Measurements from ENCODE around the gene PSMB11. TPM values are rescaled to one million over a fixed set of nuclear protein-coding genes. Genes with fewer than 3 reads are reported as not detected.
A peak's percentile ranks its signal among the peaks of the same experiment; 100 is the strongest.

The PSMB11 gene
- total RNA-seq, 1 donor: not detected

DNA sequence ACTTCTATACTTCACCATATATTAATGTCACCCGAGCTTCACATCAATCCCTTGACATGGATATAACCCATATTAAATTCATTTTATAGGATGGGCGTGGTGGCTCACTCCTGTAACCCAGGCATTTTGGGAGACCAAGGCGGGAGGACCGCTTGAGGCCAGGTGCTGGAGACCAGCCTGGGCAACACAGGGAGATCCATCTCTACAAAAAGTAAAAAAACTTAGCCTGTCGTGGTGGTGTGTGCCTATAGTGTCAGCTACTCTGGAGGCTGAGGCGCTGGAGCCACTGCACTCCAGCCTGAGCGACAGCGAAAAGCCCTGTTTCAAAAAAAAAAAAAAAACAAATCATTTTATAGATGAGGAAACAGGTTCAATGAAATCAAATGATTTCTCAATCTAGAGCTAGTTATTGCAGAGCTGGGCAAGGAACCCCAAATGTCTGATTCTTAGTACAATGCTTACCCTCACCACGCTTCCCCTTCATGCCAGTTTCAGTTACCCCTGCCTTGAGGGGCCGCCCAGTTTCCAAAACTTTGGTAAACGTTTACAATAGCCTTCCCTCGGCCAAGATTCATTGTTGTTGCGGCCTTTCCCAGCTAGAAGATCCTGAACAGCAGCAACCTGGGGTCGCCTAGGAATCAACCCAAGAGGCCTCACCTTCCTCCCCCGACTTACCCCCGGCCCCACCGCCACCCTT is 8.1 kb upstream of the PSMB11 start:
- H3K4me3 ChIP-seq (ENCODE audit: insufficient read depth, low read length): peak overlapping the region; percentile 94
- DNase-seq (ENCODE audit: insufficient read length, low spot score, missing footprints): peak; percentile 65
- peaks cover 41% of the 10 kb centered on the region for H3K79me2 ChIP-seq (ENCODE audit: insufficient read depth, low read length)

DNA sequence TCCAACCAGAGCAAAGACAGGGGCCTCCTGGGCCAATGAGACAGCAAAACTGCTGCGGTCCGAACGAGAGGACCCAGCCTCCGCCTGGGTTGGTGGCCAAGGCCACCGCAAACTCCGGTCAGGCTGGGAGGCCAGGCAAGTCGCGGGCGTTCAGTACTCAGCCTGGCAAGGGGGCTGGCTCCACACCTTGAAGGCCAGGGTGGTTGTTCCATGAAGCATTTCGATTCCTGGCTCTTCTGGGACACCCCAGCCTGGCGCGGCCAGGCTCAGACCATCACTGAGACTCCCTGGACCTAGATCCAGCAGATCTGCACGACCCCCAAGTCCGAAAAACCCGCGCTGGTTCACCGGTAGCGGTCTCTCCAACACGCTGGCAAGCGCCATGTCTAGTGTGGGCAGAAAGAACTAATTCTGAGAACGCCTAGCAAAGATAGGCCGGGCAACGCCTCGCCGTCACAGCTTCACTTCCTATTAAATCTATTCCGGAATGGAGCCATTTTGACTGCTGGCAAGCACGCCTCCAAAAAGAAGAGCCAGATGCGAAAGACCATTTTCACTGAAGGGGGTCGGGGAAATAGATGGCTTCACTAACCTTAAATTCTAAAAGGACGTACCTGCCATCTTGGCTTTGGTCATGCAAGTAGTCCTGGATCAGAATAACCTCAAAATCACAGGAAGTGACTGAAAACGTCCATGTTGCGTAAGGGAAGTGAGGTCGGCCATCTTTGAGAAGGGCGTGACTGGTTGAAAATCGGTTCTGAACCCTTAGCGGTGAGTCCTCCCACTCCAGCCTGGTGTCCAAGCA is 7.3 kb upstream of the PSMB11 start, which contains the start of gene PSMB5:
PSMB5 (minus strand) TSS at position 403 of the 805 bp plus-strand sequence; CDS start at position 384, 19 bp downstream.
- H3K79me2 ChIP-seq (ENCODE audit: insufficient read depth, low read length): peaks cover 36% of the 10 kb centered on the region
- DNase-seq (ENCODE audit: insufficient read length, low spot score, missing footprints): peak; percentile 96
- peaks cover 21% of the 10 kb centered on the region for H3K4me1 ChIP-seq (ENCODE audit: insufficient read depth, low read length)
- H4K20me1 ChIP-seq (ENCODE audit: insufficient read depth, low read length): peaks cover 3% of the 10 kb centered on the region
- H3K27ac ChIP-seq (ENCODE audit: low read depth, low read length): peak within 1 kb of the TSS; percentile 86
- TF ChIP-seq, protein P1, sequence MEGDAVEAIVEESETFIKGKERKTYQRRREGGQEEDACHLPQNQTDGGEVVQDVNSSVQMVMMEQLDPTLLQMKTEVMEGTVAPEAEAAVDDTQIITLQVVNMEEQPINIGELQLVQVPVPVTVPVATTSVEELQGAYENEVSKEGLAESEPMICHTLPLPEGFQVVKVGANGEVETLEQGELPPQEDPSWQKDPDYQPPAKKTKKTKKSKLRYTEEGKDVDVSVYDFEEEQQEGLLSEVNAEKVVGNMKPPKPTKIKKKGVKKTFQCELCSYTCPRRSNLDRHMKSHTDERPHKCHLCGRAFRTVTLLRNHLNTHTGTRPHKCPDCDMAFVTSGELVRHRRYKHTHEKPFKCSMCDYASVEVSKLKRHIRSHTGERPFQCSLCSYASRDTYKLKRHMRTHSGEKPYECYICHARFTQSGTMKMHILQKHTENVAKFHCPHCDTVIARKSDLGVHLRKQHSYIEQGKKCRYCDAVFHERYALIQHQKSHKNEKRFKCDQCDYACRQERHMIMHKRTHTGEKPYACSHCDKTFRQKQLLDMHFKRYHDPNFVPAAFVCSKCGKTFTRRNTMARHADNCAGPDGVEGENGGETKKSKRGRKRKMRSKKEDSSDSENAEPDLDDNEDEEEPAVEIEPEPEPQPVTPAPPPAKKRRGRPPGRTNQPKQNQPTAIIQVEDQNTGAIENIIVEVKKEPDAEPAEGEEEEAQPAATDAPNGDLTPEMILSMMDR (IDR thresholded peaks at IDR 0.05; ENCODE audit: extremely low read depth, low read depth, low read length): no peak
- H3K36me3 ChIP-seq (ENCODE audit: insufficient read depth, low read length): peaks cover 21% of the 10 kb centered on the region
- no peaks in the 10 kb centered on the region for H3K27me3 ChIP-seq (ENCODE audit: insufficient read depth, low read length)
- H3K4me3 ChIP-seq (ENCODE audit: insufficient read depth, low read length): peak within 1 kb of the TSS; percentile 94
- H2AFZ ChIP-seq (ENCODE audit: low read length): peak within 1 kb of the TSS; percentile 83
- peak within 1 kb of the TSS; percentile 79 for H3K4me2 ChIP-seq (ENCODE audit: insufficient read depth, low read length)
- no peaks in the 10 kb centered on the region for H3K9me3 ChIP-seq (ENCODE audit: low read depth, low read length)

More for the DNA sequence above, 8.1 kb upstream of the PSMB11 start:
- Histone ChIP-seq H4K20me1 (ENCODE audit: insufficient read depth, low read length) (peaks cover 6% of the 10 kb centered on the region), H2AFZ (ENCODE audit: low read length) (peak overlapping the region; percentile 83), H3K36me3 (ENCODE audit: insufficient read depth, low read length) (peaks cover 24% of the 10 kb centered on the region), H3K27ac (ENCODE audit: low read depth, low read length) (peak overlapping the region; percentile 86), H3K4me2 (ENCODE audit: insufficient read depth, low read length) (peak overlapping the region; percentile 79), H3K4me1 (ENCODE audit: insufficient read depth, low read length) (peaks cover 25% of the 10 kb centered on the region), H3K9me3 (ENCODE audit: low read depth, low read length) (no peaks in the 10 kb centered on the region), H3K27me3 (ENCODE audit: insufficient read depth, low read length) (no peaks in the 10 kb centered on the region)
- TF ChIP-seq, protein P1 (IDR thresholded peaks at IDR 0.05; ENCODE audit: extremely low read depth, low read depth, low read length): no peak

DNA sequence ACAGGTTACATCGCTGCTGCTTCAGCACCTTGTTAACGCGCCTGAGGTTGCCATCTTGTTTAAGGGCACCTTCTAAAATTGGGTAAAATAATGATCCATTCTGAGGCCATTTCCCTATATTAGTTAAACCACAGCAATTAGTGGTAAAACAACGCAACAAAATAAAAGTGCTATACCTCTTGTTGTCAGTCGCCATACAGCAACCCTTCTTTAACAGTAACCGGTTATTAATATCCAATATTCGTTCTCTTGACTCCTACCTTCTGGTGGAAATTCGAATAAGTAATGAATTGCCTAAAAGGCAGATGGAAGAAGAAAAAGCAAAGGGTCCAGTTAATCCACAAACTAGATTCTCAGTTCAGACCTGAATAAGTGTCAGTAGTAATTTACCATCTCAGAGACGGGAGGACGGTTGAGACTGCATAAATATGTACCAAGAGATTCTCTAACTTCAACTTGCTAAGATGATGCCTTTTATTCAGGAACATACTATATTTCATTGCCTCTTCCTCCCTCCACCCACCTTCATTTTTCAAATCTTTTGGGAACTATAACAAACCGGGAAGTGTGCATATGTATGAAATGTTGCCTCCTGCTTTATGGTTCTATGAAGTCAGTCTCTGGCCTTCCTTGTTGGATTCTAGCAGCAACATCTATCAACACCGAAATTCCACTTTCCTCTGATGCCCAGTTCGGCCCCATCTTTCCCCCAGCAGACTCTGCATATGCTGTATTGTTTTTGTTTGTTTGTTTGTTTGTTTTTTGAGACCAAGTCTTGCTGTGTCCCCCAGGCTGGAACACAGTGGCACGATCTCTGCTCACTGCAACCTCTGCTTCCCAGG is 6.5 kb upstream of the PSMB11 start:
- Histone ChIP-seq H3K9me3 (ENCODE audit: low read depth, low read length) (no peaks in the 10 kb centered on the region), H3K27ac (ENCODE audit: low read depth, low read length) (peak overlapping the region; percentile 86), H3K79me2 (ENCODE audit: insufficient read depth, low read length) (peaks cover 34% of the 10 kb centered on the region), H2AFZ (ENCODE audit: low read length) (peak overlapping the region; percentile 83), H3K27me3 (ENCODE audit: insufficient read depth, low read length) (no peaks in the 10 kb centered on the region), H3K36me3 (ENCODE audit: insufficient read depth, low read length) (peaks cover 19% of the 10 kb centered on the region), H3K4me2 (ENCODE audit: insufficient read depth, low read length) (peak overlapping the region; percentile 79), H3K4me3 (ENCODE audit: insufficient read depth, low read length) (peak overlapping the region; percentile 94), H4K20me1 (ENCODE audit: insufficient read depth, low read length) (peaks cover 3% of the 10 kb centered on the region), H3K4me1 (ENCODE audit: insufficient read depth, low read length) (peaks cover 21% of the 10 kb centered on the region)
- TF ChIP-seq, protein P1 (IDR thresholded peaks at IDR 0.05; ENCODE audit: extremely low read depth, low read depth, low read length): no peak
- peak; percentile 77 for DNase-seq (ENCODE audit: insufficient read length, low spot score, missing footprints)
